Right ventricle myocardium superior (tissue), 1 donor: ENCODE measurements around the gene ECPAS. TPM values are rescaled to one million over a fixed set of nuclear protein-coding genes. Genes with fewer than 3 reads are reported as not detected.
"Not testable (repeated sequence)": the region's sequence is repeated elsewhere in the genome, so short reads cannot be mapped to it uniquely, and the experiment has no call there.

Experiments used
- ATAC-seq: fragments of 200-7000 bp; cut with Tn5 transposase; one replicate; pipeline ENCODE4 v1.9.1; 2020; ENCODE audit warnings: mild to moderate bottlenecking; ENCODE audit not compliant: poor library complexity
- DNase-seq: peaks from one replicate; pipeline ENCODE4 v3.0.0-alpha.2; 2020
- intact Hi-C: fragments of 100-400 bp; cut with DNase I; formaldehyde crosslinking; loops from one replicate; pipeline ENCODE4 v1.11.2; 2022
- total RNA-seq: library from RNA; stranded (reverse); fragmentation: NEBNext Ultra II Directional; extraction: Animal tissue kit (Norgen Biotek cat#: 25700); gene quantifications from one replicate; pipeline ENCODE4 v1.2.1, GENCODE V29; 2021
- donor health status: DM: no; HTN: yes; CAD: no; lungs with severe emphysema.

ECPAS gene
- total RNA-seq, 1 donor from 2014 or later: 120 TPM

- DNase-seq: no peak
- intact Hi-C loops: no loop called here
- no peak for ATAC-seq
Observed at GRCh38 chr9:111381006-111381405, 103.2 kb downstream of the ECPAS start.

GRCh38 chr9:111375817-111376564 lies 108.2 kb downstream of the ECPAS start:
- intact Hi-C loops: no loop called here
- DNase-seq (no peak), ATAC-seq (no peak)

- intact Hi-C loops: no loop called here
- ATAC-seq (no peak), DNase-seq (no peak)
Observed at GRCh38 chr9:111375062-111375461, 109.1 kb downstream of the ECPAS start.

DNA sequence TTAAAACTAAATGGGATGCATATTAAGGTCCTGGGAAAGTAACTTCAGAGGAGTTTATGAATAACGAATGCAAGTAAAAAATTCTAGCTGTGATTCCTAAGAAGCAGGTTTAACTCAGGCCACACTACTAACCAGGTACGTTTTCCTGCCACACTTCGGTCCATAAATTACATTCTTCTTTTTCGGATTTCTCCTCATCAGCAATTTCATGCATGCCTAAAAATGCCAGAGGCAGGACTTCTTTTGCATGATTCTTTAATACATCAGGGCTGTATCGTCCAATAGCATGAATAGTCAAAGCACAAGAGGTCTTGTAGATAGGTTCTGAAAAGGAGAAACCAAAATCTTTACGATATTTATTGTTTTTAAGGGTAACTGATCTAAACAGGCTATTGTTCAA lies 111.9 kb downstream of the ECPAS start:
- DNase-seq (no peak), ATAC-seq (no peak)
- intact Hi-C loops: no loop called here

- no peak for DNase-seq
- ATAC-seq: no peak
- intact Hi-C loops: loop anchor here (5.0 kb wide), 1 partner anchor 55 kb away; no protein-coding TSS in a partner anchor
Observed at GRCh38 chr9:111366978-111367377, 117.2 kb downstream of the ECPAS start.

DNA sequence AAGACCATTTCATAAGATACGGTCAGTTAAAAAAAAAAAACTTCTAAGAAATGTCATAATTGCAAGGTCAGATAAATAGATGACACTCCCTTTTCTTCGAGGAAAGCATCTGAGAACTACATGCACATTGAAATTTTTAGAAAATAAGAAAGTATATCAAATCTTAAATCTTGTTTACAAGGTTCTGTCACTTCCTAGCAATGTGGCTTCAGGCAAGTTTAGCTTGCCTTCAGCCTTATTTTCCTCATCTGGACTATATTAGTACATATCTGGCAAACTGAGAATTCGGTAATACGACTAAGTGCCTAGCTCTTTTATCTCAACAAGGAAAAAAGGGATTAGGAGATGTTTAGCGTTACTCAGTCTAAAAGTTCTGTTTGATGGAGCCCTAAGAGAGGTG lies 121.7 kb downstream of the ECPAS start:
- intact Hi-C loops: no loop called here
- no peak for ATAC-seq
- no peak for DNase-seq

DNA sequence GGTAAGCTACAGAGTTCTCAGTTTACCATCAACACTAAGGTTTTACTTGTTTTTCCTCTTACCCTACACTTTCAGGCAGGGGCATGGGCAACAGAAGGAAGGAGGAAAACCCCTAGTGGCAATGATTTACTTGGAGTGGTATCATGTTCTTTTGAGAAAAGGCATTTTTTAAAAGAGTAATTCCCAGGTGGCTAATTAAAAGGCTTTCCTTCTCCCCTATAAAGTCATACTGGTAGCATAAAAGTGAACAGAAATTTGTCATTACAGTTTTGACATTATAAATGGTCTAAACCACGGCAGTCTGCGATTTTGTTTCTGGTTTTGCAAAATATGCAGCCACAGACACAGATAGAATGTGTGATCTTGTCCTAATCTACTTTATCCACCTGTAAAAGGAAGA lies 123.3 kb downstream of the ECPAS start:
- intact Hi-C loops: no loop called here
- ATAC-seq (no peak), DNase-seq (no peak)

GRCh38 chr9:111356481-111357244 lies 127.5 kb downstream of the ECPAS start:
- peak; percentile 50 for ATAC-seq

GRCh38 chr9:111352545-111352944 lies 131.6 kb downstream of the ECPAS start:
- intact Hi-C loops: no loop called here
- no peak for ATAC-seq
- no peak for DNase-seq

More at GRCh38 chr9:111356481-111357244, 127.5 kb downstream of the ECPAS start:
- no peak for DNase-seq
- intact Hi-C loops: no loop called here

- ATAC-seq (no peak), DNase-seq (no peak)
- intact Hi-C loops: no loop called here
Observed at GRCh38 chr9:111350556-111350955, 133.6 kb downstream of the ECPAS start.

- intact Hi-C loops: no loop called here
- no peak for ATAC-seq
- no peak for DNase-seq
Observed at GRCh38 chr9:111349766-111350165, 134.4 kb downstream of the ECPAS start.

GRCh38 chr9:111348821-111349271 lies 135.3 kb downstream of the ECPAS start:
- intact Hi-C loops: no loop called here
- DNase-seq: no peak
- ATAC-seq: no peak

DNA sequence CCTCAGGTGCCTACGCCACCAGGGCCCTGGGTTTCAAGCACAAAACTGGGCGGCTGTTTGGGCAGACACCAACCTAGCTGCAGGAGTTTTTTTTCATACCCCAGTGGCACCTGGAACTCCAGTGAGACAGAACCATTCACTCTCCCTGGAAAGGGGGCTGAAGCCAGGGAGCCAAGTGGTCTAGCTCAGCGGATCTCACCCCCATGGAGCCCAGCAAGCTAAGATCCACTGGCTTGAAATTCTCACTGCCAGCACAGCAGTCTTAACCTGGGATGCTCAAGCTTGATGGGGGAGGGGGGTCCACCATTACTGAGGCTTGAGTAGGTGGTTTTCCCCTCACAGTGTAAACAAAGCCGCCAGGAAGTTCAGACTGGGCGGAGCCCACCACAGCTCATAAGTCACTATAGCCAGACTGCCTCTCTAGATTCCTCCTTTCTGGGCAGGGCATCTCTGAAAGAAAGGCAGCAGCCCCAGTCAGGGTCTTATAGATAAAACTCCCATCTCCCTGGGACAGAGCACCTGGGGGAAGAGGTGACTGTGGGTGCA lies 149.8 kb downstream of the ECPAS start:
- intact Hi-C loops, ATAC-seq, DNase-seq: not testable (repeated sequence)

DNA sequence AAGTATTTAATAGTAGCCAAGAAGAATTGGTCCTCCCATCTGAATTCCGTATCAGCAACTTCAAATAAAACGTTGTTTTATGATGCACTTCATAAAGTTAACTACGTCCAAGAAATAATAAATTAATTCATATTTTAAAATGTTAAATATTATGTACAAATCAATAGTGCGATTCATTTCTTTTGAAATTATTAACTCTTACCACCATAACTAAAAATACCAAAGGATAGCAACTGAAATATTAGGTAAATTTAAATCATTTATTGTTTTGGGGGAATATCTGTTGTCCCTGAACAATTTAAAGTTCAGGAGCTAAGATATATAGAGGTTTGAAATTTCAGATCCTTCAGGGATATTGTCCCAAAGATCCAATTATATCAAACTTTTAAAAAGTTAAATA lies 154.1 kb downstream of the ECPAS start, which contains the start of gene OR2K2:
Gene OR2K2 (minus strand): TSS at position 101 of the 400 bp plus-strand sequence. CDS start 1,791 bp downstream, outside the sequence.
- intact Hi-C loops: no loop called here
- no peak for ATAC-seq

GRCh38 chr9:111320631-111321030 lies 163.6 kb downstream of the ECPAS start:
- DNase-seq (no peak), ATAC-seq (no peak)
- intact Hi-C loops: no loop called here

More for the DNA sequence above, 154.1 kb downstream of the ECPAS start, which contains the start of gene OR2K2:
- no peak for DNase-seq

- ATAC-seq: no peak
- DNase-seq: no peak
- intact Hi-C loops: no loop called here
Observed at GRCh38 chr9:111316796-111317195, 167.4 kb downstream of the ECPAS start.
